Measurements from ENCODE around the gene TFAP2C. TPM values are rescaled to one million over a fixed set of nuclear protein-coding genes. Genes with fewer than 3 reads are reported as not detected.
"Not testable (repeated sequence)": the region's sequence is repeated elsewhere in the genome, so short reads cannot be mapped to it uniquely, and the experiment has no call there.

The TFAP2C gene
- total RNA-seq, 1 experiment from 2014 or later, result 7.5 TPM

DNA sequence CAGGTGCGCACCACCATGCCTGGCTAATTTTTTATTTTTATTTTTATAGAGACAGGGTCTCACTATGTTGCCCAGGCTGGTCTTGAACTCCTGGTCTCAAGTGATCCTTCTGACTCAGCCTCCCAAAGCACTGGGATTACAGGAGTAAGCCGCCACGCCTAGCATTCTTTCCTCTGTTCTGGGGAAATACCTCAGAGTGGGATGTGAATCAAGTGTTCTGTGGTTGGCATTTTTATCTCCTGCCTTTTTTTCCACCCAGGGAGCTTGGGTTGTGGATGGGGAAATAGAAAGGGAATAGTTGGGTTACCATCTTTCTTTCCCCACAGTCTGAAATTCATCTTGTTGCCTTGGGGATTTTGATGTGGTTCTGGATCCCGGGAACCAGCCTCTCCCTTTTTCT lies 24.1 kb downstream of the TFAP2C start:
- peak; percentile 29 for DNase-seq (ENCODE audit: low read depth)

DNA sequence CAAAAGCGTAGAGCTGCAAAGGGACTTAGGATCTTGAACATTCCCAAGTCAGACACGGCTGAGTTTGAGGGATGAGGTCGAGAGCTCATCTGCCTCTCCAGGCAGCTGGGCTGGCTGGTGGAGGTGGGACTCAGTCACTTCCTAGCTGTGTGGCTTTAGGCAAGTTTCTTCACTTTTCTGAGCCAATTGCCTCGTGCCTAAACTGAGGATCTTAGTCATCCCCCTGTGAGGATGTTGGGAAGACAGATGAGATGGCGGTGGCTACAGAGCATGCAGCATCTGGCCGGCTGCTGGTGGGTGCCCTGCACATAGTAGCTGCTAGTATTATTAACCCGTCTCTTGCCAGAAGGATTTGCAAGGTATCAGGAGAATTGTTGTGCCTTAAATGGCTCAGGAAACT lies 27.5 kb downstream of the TFAP2C start:
- DNase-seq (ENCODE audit: low read depth), result no peak

DNA sequence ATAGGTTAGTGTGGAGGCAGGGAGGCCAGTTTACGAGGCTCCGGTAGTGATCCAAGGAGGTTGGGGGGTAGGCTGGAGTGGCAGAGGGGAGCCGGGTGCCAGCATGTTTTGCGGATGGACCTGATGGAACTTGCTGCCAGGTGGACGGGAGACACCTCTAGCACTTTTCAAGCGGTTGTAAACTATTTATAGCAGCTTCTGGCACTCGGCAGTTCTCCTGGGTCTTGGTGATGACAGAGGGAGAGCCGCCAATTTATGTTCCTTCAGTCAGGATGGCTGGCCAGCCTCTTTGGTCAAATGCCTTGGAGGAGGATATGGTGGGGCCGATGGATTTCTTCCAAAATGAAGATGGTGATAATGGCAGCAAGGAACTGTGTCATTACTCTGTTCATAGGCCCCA lies 28.8 kb downstream of the TFAP2C start:
- DNase-seq (ENCODE audit: low read depth), result no peak

DNA sequence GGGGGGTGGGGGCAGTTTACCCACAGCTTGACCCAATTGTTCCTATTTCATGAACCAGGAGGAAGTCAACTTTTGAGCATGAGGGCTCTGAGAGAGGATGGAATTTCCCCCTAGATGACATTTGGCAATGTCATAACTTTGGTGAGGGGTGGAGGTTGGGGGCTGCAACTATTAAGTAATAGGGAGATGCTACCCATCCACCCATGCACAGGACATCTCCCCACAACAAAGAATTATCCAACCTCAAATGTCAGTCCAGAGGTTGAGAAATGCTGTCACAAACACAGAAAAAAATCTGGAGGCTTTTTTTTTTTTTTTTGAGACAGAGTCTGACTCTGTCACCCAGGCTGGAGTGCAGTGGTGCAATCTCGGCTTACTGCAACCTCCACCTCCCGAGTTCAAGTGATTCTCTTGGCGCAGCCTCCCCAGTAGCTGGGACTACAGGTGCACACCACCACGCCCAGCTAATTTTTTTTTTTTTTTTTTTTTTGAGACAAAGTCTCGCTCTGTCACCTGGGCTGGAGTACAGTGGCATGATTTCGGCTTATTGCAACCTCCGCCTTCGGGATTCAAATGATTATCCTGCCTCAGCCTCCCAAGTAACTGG lies 29.3 kb downstream of the TFAP2C start:
- DNase-seq (ENCODE audit: low read depth), result not testable (repeated sequence)

DNA sequence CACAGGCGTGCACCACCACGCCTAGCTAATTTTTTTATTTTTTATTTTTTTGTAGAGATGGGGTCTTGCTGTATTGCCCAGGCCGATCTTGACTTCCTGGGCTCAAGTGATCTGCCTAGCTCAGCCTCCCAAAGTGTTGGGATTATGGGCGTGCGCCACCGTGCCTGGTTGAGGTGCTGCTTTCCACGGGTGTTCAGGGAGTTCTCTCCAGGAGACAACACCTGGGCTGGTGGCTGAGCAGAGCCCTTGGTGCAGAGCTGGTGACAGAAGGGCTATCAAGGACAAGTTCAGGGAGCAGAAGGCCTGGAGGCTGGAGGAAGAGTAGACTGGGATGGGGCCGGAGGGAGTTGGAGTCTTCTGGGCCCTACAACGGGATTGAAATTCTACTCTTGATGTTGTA lies 34.6 kb downstream of the TFAP2C start:
- DNase-seq (ENCODE audit: low read depth), result no peak

DNA sequence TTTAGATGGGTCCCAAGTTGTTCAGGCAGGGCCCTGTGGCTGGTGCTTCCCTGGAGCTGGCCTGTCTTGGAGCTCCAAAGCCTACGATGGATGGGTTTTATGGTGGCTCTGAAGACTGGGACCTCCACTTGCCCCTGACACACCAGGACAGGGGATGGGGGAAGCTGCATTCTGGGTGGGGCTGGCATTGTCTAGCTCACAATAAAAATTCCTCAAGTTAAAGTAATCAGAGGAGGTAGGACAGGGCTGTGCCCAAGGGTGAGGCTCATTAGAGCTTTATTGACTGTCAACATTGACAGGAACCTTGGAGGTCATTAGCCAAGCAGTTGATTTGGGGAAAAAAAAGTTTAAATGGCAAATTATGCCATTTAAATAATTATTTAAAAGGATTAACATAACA lies 35.7 kb downstream of the TFAP2C start:
- DNase-seq (ENCODE audit: low read depth), result no peak

DNA sequence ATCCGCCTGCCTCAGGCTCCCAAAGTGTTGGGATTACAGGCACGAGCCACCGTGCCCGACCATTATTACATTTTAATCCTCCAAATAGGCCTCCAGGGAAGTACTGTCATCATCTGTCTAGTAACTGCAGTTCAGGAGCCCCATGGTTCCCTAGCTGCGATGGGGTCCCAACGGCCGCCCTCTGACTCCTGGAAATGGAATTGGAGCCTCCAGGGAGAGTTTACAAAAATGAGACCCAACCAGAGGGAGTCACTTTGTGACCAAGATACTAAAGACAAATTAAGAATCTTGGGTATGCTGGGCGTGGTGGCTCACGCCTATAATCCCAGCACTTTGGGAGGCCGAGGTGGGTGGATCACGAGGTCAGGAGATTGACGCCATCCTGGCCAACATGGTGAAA lies 36.7 kb downstream of the TFAP2C start:
- no peak for DNase-seq (ENCODE audit: low read depth)

DNA sequence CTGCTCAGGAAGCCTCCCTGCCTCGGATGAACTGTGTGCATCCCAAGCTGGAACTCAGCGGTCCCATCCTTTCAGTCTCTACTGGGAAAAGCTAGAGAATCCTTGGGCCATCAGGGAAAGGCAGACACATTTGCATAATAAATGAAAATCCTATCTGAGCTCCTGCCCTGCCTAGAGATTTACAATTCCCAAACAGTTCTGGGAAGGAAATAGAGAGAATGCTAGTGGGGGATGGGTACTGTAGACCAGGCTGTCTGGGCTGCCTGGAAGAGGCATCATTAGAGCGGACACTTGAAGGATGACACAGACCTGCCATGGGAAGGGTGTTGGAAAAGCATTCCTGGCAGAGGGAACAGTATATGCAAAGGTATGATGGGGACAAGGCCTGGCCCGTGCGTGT lies 44.3 kb downstream of the TFAP2C start:
- no peak for DNase-seq (ENCODE audit: low read depth)

DNA sequence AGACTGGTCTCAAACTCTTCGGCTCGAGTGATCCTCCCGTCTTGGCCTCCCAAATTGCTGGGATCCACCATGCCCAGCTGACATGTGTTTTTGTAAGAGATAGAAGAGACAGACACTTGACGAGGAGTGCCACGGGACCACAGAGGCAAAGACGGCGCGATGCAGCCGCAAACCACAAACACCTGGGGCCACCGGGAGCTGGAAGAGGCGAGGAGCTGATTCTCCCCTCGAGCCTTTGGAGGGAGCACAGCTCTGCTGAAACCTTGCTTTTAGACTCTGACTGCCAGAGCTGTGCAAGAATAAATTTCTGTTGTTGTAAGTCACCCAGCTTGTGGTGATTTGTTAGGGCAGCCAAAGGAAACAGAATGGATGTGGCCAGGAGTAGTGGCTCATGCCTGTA lies 46.9 kb downstream of the TFAP2C start:
- no peak for DNase-seq (ENCODE audit: low read depth)

DNA sequence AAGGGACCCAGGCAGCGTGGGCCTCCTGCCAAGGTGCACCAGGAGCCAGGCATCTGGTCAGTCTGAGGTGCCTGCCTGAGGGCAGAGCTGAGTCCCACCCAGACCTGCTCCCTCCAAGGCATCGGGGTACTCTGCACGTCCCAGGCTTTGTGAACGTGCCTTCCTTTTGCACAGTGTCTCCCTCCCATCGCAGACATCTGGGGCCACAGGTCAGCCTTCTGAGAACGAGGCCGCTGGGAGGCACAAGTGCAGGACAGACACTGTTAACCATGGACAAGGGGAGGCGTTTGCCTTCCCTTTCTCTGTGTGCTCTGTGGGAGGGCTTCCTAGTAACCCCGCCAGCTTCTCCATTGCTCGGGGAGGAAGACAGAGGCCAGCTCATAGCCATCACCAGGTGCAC lies 47.6 kb downstream of the TFAP2C start:
- DNase-seq (ENCODE audit: low read depth), result no peak

DNA sequence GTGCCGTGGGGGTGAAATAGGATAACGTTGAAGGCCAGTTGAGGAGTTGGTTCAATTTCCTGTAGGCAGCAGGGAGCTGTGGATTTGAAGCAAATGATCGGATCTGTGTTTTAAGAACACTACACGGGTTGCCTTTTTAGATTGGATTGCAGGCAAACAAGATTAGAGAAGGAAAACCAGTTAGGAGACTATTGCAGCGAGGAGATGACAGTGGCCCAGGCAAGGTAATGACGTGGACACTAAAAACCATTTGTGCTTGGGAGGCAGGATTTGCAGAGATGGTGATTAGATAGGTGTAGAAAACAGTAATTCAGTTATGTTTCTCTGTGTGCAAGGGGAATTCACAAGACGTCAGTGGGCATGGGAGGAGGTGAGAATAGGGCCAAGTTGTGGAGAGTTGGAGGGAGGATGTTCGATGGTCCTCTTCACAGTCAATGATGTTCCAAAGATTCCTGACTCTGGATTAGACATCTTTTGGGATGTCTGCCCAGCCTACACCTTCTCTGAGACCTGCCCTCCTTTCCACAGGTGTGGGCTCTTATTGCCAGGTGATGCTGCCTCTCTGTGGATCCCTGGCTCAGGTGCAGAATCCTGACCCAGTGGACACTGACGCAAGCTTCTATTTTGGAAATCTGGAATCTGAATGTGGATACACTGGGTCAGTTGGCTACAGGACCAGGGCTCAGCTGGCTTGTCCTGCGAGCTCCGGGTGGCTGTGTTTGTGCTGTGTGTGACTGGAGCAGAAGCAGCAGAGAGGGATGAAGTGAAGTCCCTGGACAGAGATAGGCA lies 54.2 kb downstream of the TFAP2C start:
- no peak for DNase-seq (ENCODE audit: low read depth)

DNA sequence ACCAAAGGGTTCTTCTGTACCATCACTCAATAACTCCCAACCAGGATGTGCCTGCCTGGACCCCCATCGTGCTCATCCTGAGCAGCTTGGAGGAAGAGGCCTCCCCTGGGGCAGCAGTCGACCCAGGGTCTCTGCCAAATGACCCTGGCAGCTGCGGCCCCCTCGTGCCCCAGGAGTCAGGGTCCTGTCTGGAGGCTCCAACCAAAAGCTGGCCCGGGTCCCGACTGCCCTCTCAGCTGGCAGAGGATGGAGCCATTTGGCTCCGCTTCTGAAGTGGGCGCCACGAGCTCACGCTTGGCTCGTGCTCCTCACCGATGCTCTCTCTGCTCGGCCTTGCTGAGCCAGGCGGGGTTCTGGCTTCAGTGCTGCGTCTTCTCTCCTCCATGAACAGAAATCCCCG lies 56.8 kb downstream of the TFAP2C start:
- no peak for DNase-seq (ENCODE audit: low read depth)

DNA sequence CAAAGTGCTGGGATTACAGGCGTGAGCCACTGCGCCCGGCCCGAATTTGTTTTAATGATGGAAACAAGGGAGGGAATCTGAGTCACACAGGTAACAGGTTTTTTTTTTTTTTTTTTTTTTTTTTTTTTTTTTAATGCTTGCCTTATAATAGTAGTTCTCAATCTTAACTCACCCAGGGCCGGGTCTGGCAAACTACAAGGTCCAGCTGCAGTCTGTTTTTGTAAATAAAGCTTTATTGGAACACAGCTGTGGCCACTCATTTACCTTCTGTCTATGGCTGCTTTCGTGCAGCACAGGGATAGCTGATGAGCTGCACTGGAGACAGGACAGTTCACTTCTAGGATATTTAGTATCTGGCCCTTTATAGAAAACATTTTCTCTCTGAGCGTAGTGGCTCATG lies 58.0 kb downstream of the TFAP2C start:
- DNase-seq (ENCODE audit: low read depth), result no peak

DNA sequence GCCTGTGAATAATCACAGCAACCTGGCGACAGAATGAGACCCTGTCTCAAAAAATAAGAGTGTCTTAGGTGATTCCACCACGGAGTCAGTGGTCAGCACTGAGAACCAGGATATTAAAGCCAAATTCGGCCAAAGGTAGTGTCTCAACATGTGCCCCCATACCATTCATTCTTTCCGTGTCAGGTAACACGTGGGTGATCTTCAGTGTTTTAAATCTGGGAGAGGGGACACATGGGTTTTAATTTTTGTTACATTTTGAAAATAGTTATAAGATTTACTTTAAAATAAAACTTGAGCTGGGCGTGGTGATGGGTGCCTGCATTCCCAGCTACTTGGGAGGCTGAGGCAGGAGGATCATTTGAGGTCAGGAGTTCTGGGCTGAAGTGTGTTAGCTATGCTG lies 59.0 kb downstream of the TFAP2C start:
- no peak for DNase-seq (ENCODE audit: low read depth)

Other genes with a start within 250 kb of the TFAP2C start
- gene AURKA, start 237.1 kb upstream of the TFAP2C start, total RNA-seq (2014; rRNA removed; shearing (Covaris generic)), result 191 and 212 TPM in 2 replicates
- 93.5 and 101 TPM in 2 replicates for gene CSTF1, start 236.7 kb upstream of the TFAP2C start, total RNA-seq (2014; rRNA removed; shearing (Covaris generic))
- 0.15 TPM in 1 of 2 replicates, not detected in the other for gene CASS4, start 217.0 kb upstream of the TFAP2C start, total RNA-seq (2014; rRNA removed; shearing (Covaris generic))
- gene RTF2, start 160.7 kb upstream of the TFAP2C start, total RNA-seq (2014; rRNA removed; shearing (Covaris generic)), result 131 and 178 TPM in 2 replicates
- gene FAM209A, start 104.6 kb upstream of the TFAP2C start, total RNA-seq (2014; rRNA removed; shearing (Covaris generic)), result not detected in 2 replicates
- not detected in 2 replicates for gene FAM209B, start 96.1 kb upstream of the TFAP2C start, total RNA-seq (2014; rRNA removed; shearing (Covaris generic))